HG02852 (cell line): ENCODE data around the gene OR6N2.

ENCODE experiments used
- ATAC-seq: cut with Tn5 transposase; IDR thresholded peaks from one replicate; pipeline ENCODE4 v1.9.1; 2021; ENCODE audit warnings: mild to moderate bottlenecking, moderate library complexity; ENCODE audit not compliant: unreplicated experiment

Gene OR6N2

GRCh38 chr1:158771950-158772866 is 8.8 kb downstream of the OR6N2 start, which contains the start of gene OR6N1:
Gene OR6N1 (minus strand): TSS chr1:158772195. CDS start chr1:158766682, 5,513 bp downstream.
- no peak for ATAC-seq

- ATAC-seq: no peak
Measured at GRCh38 chr1:158754420-158754819, 26.6 kb downstream of the OR6N2 start, which contains the start of gene OR6K6. Gene OR6K6 (plus strand): TSS chr1:158754720. CDS start chr1:158754888, 168 bp downstream.

GRCh38 chr1:158752155-158752712 is 28.8 kb downstream of the OR6N2 start:
- no peak for ATAC-seq

GRCh38 chr1:158735848-158736247 is 45.2 kb downstream of the OR6N2 start:
- no peak for ATAC-seq

GRCh38 chr1:158732524-158732923 is 48.5 kb downstream of the OR6N2 start:
- no peak for ATAC-seq

GRCh38 chr1:158731707-158732106 is 49.3 kb downstream of the OR6N2 start:
- no peak for ATAC-seq

- ATAC-seq: no peak
Measured at GRCh38 chr1:158730453-158730852, 50.6 kb downstream of the OR6N2 start.

- no peak for ATAC-seq
Measured at GRCh38 chr1:158728510-158729225, 52.3 kb downstream of the OR6N2 start.

GRCh38 chr1:158724442-158724841 is 56.6 kb downstream of the OR6N2 start:
- ATAC-seq: no peak
